Natural killer cell (primary cell): Measurements from ENCODE around the gene SEC31A. TPM values are rescaled to one million over a fixed set of nuclear protein-coding genes. Genes with fewer than 3 reads are reported as not detected.

Experiments
- ATAC-seq, 3 donors: fragments of 150-1000 bp in 2 of 3; fragments of 200-7000 bp in 1 of 3; cut with Tn5 transposase; 1 replicate in 1 of 3; 2 replicates in 2 of 3; pipeline ENCODE4 v1.10.0; 2021; ENCODE audit warnings: mild to moderate bottlenecking in 2 of 3, moderate library complexity in 2 of 3
- DNase-seq, 2 donors: peaks; one replicate each; pipeline versions ENCODE4 v3.0.0 to v3.0.0-alpha.2; 2013 to 2021; ENCODE audit warnings: mixed read lengths in 1 of 2
- H3K27ac ChIP-seq: one replicate; pipeline ENCODE4 v1.5.1; 2013; ENCODE audit warnings: mild to moderate bottlenecking, low read length
- H3K27me3 ChIP-seq: one replicate; pipeline ENCODE4 v1.6.1; 2013; ENCODE audit warnings: low read length; ENCODE audit not compliant: control insufficient read depth, insufficient read depth
- H3K36me3 ChIP-seq: one replicate; pipeline ENCODE4 v1.6.1; 2013; ENCODE audit warnings: low read length; ENCODE audit not compliant: control insufficient read depth, insufficient read depth
- H3K4me1 ChIP-seq: one replicate; pipeline ENCODE4 v1.6.1; 2013; ENCODE audit warnings: low read length; ENCODE audit not compliant: control insufficient read depth, insufficient read depth
- H3K4me3 ChIP-seq: one replicate; pipeline ENCODE4 v1.5.1; 2013; ENCODE audit warnings: low read length
- H3K9me3 ChIP-seq: one replicate; pipeline ENCODE4 v1.6.1; 2013; ENCODE audit warnings: low read length; ENCODE audit not compliant: control insufficient read depth, insufficient read depth
- H3K27ac Mint-ChIP-seq, 2 donors: one replicate each; pipeline ENCODE4 v1.8.0; 2022; ENCODE audit warnings: mild to moderate bottlenecking in 2 of 2, mixed read lengths in 2 of 2, moderate library complexity in 1 of 2
- H3K27me3 Mint-ChIP-seq, 2 donors: one replicate each; pipeline ENCODE4 v1.8.0; 2022; ENCODE audit warnings: low read depth in 2 of 2, mixed read lengths in 2 of 2
- H3K36me3 Mint-ChIP-seq: one replicate; pipeline ENCODE4 v1.8.0; 2022; ENCODE audit warnings: mixed read lengths
- H3K4me1 Mint-ChIP-seq, 2 donors: one replicate each; pipeline ENCODE4 v1.8.0; 2022; ENCODE audit warnings: mixed read lengths in 2 of 2
- H3K4me3 Mint-ChIP-seq: one replicate; pipeline ENCODE4 v1.8.0; 2022; ENCODE audit warnings: mild to moderate bottlenecking, moderate library complexity, mixed read lengths
- H3K9me3 Mint-ChIP-seq, 2 donors: one replicate each; pipeline ENCODE4 v1.8.0; 2022; ENCODE audit warnings: mixed read lengths in 2 of 2
- WGBS: methylation state at CpG from one replicate; pipeline ENCODE4 v1.1.7; 2013; ENCODE audit warnings: missing lambda C conversion rate; ENCODE audit not compliant: insufficient coverage; 5-methylcytosine and 5-hydroxymethylcytosine counted together
- intact Hi-C: fragments of 100-400 bp; cut with micrococcal nuclease; formaldehyde crosslinking; loops from one replicate; pipeline ENCODE4 v1.14.2; 2022
- total RNA-seq, 4 donors: library from RNA; stranded (reverse); fragments of 120-200 nt in 1 of 4; gene quantifications; one replicate each; pipeline versions ENCODE4 v1.2.3 to v1.2.4, GENCODE V29; 2013 to 2022
- TF ChIP-seq, protein P1 (sequence below): fragments of 200-600 bp; IDR thresholded peaks from one replicate; pipeline ENCODE4 v1.8.0; 2022; ENCODE audit warnings: antibody characterized with exemption

Gene SEC31A
- total RNA-seq, 3 donors from 2014 or later (not counting 1 experiment from before 2014, with no cell fraction given), result 176 to 183 (median 177) TPM

DNA sequence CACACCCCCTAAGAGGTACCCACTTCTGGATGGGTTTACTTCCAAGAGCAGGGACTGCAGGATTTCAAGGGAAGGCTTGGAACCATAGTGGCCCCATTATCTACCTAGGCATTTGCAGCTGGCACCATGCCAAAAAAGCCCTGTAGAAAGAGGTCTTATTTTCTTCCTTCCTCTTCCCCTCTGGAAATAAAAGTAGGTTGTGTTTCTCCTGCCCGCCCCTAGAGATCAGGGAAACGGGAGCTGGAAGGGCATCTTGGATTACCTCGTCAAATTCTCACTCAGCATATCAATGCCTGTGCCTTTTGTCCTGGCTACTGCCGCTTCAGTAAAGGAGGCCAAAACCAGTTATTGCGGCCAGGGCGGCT lies 93.9 kb downstream of the SEC31A start:
- H3K36me3 Mint-ChIP-seq, result no peaks in the 10 kb centered on the region
- no peaks in the 10 kb centered on the region for H3K9me3 Mint-ChIP-seq
- Histone ChIP-seq H3K27me3 (no peaks in the 10 kb centered on the region), H3K27ac (no peak overlapping the region), H3K4me3 (no peak overlapping the region), H3K9me3 (no peaks in the 10 kb centered on the region), H3K4me1 (peaks cover 20% of the 10 kb centered on the region), H3K36me3 (no peaks in the 10 kb centered on the region)
- DNase-seq (peak in 1 of 2 donors; percentile 20), ATAC-seq (no peak)
- WGBS, result 85% methylated on average over 6 of the region's 6 CpGs
- intact Hi-C loops, result loop anchor here (5.0 kb wide), 1 partner anchor 215 kb away; the partner anchor contains the start of gene LIN54
- H3K27ac Mint-ChIP-seq, result peak overlapping the region in 1 of 2 donors; percentile 85
- H3K4me3 Mint-ChIP-seq, result peak overlapping the region; percentile 91
- peaks cover 29 to 39% of the 10 kb centered on the region in 2 donors for H3K4me1 Mint-ChIP-seq
- H3K27me3 Mint-ChIP-seq, result peaks cover 0 to 10% of the 10 kb centered on the region in 2 donors
- TF ChIP-seq, protein P1, sequence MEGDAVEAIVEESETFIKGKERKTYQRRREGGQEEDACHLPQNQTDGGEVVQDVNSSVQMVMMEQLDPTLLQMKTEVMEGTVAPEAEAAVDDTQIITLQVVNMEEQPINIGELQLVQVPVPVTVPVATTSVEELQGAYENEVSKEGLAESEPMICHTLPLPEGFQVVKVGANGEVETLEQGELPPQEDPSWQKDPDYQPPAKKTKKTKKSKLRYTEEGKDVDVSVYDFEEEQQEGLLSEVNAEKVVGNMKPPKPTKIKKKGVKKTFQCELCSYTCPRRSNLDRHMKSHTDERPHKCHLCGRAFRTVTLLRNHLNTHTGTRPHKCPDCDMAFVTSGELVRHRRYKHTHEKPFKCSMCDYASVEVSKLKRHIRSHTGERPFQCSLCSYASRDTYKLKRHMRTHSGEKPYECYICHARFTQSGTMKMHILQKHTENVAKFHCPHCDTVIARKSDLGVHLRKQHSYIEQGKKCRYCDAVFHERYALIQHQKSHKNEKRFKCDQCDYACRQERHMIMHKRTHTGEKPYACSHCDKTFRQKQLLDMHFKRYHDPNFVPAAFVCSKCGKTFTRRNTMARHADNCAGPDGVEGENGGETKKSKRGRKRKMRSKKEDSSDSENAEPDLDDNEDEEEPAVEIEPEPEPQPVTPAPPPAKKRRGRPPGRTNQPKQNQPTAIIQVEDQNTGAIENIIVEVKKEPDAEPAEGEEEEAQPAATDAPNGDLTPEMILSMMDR, result no peak

DNA sequence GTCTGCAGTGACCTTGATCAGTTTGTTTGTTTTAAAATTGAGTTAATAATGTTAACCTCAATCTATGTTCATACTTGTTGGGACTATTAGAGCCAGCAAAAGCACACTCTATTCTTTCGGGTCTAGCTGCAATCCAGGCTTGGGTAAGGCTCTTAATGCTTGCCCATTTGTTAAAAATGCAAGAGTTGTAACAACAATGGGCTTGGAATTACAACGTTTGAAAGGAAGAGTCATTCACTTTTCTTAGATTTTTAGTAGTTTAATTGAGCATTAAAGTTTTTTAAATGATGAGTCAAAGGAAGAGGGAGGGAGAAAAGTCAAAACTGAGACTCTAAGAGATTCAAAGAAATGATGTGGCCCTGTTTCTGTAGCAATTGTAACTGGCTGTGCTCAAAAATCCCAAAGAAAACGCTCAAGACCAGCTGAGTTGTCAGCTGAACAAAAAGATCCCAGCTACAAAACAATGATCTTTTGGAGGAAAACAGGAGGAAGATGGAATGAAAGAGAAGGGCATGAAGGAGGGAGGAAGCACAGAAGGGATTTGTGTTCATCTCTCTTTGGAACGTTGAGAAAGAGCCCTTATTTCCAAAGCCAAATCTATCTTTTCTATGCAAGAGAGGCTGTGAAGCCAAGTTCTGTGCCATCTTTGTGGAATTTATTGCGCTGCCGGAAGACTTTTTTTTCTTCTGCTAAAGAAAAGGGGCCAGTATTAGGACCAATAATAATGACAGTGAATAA lies 97.9 kb downstream of the SEC31A start:
- Histone ChIP-seq H3K4me3 (no peak overlapping the region), H3K4me1 (peaks cover 9% of the 10 kb centered on the region), H3K9me3 (no peaks in the 10 kb centered on the region), H3K27ac (no peak overlapping the region), H3K27me3 (no peaks in the 10 kb centered on the region), H3K36me3 (no peaks in the 10 kb centered on the region)
- no peaks in the 10 kb centered on the region for H3K9me3 Mint-ChIP-seq
- H3K36me3 Mint-ChIP-seq, result no peaks in the 10 kb centered on the region
- no peak overlapping the region for H3K27ac Mint-ChIP-seq
- no peak for ATAC-seq
- no peak overlapping the region for H3K4me3 Mint-ChIP-seq
- WGBS, result 85% methylated on average over 6 of the region's 6 CpGs
- no peaks in the 10 kb centered on the region for H3K27me3 Mint-ChIP-seq
- DNase-seq, result no peak
- peaks cover 20 to 35% of the 10 kb centered on the region in 2 donors for H3K4me1 Mint-ChIP-seq
- TF ChIP-seq, protein P1, result no peak
- intact Hi-C loops, result no loop called here

DNA sequence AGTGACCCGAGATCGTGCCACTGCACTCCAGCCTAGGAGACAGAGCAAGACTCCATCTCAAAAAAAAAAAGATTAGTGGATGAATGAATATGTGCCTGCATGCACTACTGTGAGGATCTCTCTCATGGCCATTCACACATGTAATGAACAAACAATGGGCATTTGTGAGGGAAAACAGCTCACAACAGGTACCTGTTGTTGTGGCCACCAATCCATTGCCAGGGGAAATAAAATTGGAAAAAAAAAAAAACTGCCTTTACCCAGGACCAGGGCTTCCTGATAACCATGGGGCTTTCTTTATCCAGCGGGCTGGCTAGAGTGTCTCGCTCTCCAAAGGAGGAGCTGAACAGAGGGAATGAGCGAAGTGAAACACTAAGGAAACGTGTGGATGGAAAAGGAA lies 99.8 kb downstream of the SEC31A start:
- no peak overlapping the region for H3K4me3 ChIP-seq
- Mint-ChIP-seq H3K36me3 (no peaks in the 10 kb centered on the region), H3K9me3 (no peaks in the 10 kb centered on the region), H3K27me3 (no peaks in the 10 kb centered on the region), H3K4me1 (peaks cover 6 to 22% of the 10 kb centered on the region in 2 donors), H3K27ac (no peak overlapping the region), H3K4me3 (no peak overlapping the region)
- 87% methylated on average over 6 of the region's 6 CpGs for WGBS
- intact Hi-C loops, result no loop called here
- no peaks in the 10 kb centered on the region for H3K27me3 ChIP-seq
- TF ChIP-seq, protein P1, result no peak
- no peaks in the 10 kb centered on the region for H3K4me1 ChIP-seq
- DNase-seq (no peak), ATAC-seq (no peak)
- no peak overlapping the region for H3K27ac ChIP-seq
- no peaks in the 10 kb centered on the region for H3K9me3 ChIP-seq
- no peaks in the 10 kb centered on the region for H3K36me3 ChIP-seq
